Measurements from ENCODE around the gene ADAM12. TPM values are rescaled to one million over a fixed set of nuclear protein-coding genes. Genes with fewer than 3 reads are reported as not detected.

The ADAM12 gene
- total RNA-seq, 2 donors from 2014 or later, result 0.46 TPM; not detected in 1

DNA sequence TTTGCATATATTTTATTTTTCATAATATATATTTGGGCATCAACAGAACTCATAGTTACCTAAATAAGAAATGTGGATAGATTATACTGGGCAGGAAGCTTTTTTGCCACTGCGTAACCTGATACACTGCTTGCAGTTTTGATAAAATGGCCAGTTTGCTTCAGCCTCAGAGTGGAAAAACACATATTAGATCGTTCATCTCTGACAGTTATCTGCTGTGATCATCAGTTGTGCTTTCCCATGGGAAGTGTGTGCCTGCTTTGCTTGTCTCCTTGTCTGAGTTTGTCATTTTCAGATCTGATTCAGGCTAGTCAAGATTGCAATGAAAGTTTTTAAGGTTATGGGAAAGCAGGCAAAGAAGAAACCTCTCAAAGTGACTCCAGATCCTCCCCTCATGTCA is 54.0 kb downstream of the ADAM12 start:
- H3K27ac ChIP-seq (ENCODE audit: low read depth, low read length), result no peak overlapping the region
- Mint-ChIP-seq H3K4me3 (no peak overlapping the region), H3K27me3 (ENCODE audit: insufficient read depth) (no peaks in the 10 kb centered on the region), H3K9me3 (no peaks in the 10 kb centered on the region), H3K4me1 (no peaks in the 10 kb centered on the region), H3K27ac (no peak overlapping the region), H3K36me3 (ENCODE audit: low read depth) (no peaks in the 10 kb centered on the region)
- no peak for DNase-seq
- no peaks in the 10 kb centered on the region for H3K36me3 ChIP-seq (ENCODE audit: control insufficient read depth, insufficient read depth, low read length)
- no peaks in the 10 kb centered on the region for H3K9me3 ChIP-seq (ENCODE audit: control insufficient read depth, low read length)
- no peaks in the 10 kb centered on the region for H3K27me3 ChIP-seq (ENCODE audit: control insufficient read depth, insufficient read depth, low read length, poor library complexity, severe bottlenecking)
- H3K9ac ChIP-seq (ENCODE audit: extremely low read depth, low read length, poor library complexity, severe bottlenecking), result no peak overlapping the region
- 75 to 92% methylated on average over 2 of the region's 2 CpGs for WGBS, 2 experiments (ENCODE audit: insufficient coverage in 1 of 2, insufficient read length in 1 of 2)
- TF ChIP-seq, protein P1, sequence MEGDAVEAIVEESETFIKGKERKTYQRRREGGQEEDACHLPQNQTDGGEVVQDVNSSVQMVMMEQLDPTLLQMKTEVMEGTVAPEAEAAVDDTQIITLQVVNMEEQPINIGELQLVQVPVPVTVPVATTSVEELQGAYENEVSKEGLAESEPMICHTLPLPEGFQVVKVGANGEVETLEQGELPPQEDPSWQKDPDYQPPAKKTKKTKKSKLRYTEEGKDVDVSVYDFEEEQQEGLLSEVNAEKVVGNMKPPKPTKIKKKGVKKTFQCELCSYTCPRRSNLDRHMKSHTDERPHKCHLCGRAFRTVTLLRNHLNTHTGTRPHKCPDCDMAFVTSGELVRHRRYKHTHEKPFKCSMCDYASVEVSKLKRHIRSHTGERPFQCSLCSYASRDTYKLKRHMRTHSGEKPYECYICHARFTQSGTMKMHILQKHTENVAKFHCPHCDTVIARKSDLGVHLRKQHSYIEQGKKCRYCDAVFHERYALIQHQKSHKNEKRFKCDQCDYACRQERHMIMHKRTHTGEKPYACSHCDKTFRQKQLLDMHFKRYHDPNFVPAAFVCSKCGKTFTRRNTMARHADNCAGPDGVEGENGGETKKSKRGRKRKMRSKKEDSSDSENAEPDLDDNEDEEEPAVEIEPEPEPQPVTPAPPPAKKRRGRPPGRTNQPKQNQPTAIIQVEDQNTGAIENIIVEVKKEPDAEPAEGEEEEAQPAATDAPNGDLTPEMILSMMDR (conservative IDR thresholded peaks at IDR 0.05), result no peak
- H3K4me3 ChIP-seq (ENCODE audit: low read length), result no peak overlapping the region
- H3K4me1 ChIP-seq (ENCODE audit: control insufficient read depth, insufficient read depth, low read length), result no peaks in the 10 kb centered on the region

- DNase-seq, result no peak
- no peak overlapping the region for H3K4me3 ChIP-seq (ENCODE audit: low read length)
- H3K36me3 ChIP-seq (ENCODE audit: control insufficient read depth, insufficient read depth, low read length), result no peaks in the 10 kb centered on the region
- no peaks in the 10 kb centered on the region for H3K27me3 ChIP-seq (ENCODE audit: control insufficient read depth, insufficient read depth, low read length, poor library complexity, severe bottlenecking)
- no peak overlapping the region for H3K4me3 Mint-ChIP-seq
- H3K27ac Mint-ChIP-seq, result no peak overlapping the region
- H3K4me1 ChIP-seq (ENCODE audit: control insufficient read depth, insufficient read depth, low read length), result no peaks in the 10 kb centered on the region
- no peak overlapping the region for H3K9ac ChIP-seq (ENCODE audit: extremely low read depth, low read length, poor library complexity, severe bottlenecking)
- no peaks in the 10 kb centered on the region for H3K4me1 Mint-ChIP-seq
- H3K9me3 Mint-ChIP-seq, result no peaks in the 10 kb centered on the region
- no peaks in the 10 kb centered on the region for H3K36me3 Mint-ChIP-seq (ENCODE audit: low read depth)
- H3K27me3 Mint-ChIP-seq (ENCODE audit: insufficient read depth), result no peaks in the 10 kb centered on the region
- H3K27ac ChIP-seq (ENCODE audit: low read depth, low read length), result no peak overlapping the region
- H3K9me3 ChIP-seq (ENCODE audit: control insufficient read depth, low read length), result no peaks in the 10 kb centered on the region
- TF ChIP-seq, protein P1 (conservative IDR thresholded peaks at IDR 0.05), result no peak
- 91 to 93% methylated on average over 14 of the region's 14 CpGs for WGBS, 2 experiments (ENCODE audit: insufficient coverage in 1 of 2, insufficient read length in 1 of 2)
Measured at GRCh38 chr10:126332576-126332975, 55.7 kb downstream of the ADAM12 start.

DNA sequence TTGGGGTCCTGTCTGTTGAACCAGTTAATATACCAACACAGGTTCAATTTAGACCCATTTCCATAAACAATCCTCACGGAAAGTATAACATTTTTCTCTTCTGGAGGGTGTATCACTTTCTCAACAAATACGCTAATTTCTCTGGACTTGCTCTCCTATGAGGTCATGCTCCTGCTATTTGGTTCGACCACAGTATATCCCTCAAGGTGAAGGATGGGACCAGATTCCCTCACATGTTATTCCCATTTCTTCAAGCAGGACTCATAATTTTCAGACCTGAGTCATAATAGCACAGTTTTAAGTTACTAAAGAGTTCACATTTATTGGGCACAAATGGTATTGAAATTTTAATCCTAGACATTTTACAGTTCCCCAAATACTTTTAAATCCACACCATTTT is 57.2 kb downstream of the ADAM12 start:
- TF ChIP-seq, protein P1 (conservative IDR thresholded peaks at IDR 0.05), result no peak
- H3K9me3 ChIP-seq (ENCODE audit: control insufficient read depth, low read length), result no peaks in the 10 kb centered on the region
- Mint-ChIP-seq H3K4me1 (no peaks in the 10 kb centered on the region), H3K36me3 (ENCODE audit: low read depth) (no peaks in the 10 kb centered on the region), H3K27ac (no peak overlapping the region), H3K4me3 (no peak overlapping the region), H3K9me3 (no peaks in the 10 kb centered on the region), H3K27me3 (ENCODE audit: insufficient read depth) (no peaks in the 10 kb centered on the region)
- no peak overlapping the region for H3K27ac ChIP-seq (ENCODE audit: low read depth, low read length)
- H3K27me3 ChIP-seq (ENCODE audit: control insufficient read depth, insufficient read depth, low read length, poor library complexity, severe bottlenecking), result no peaks in the 10 kb centered on the region
- DNase-seq, result no peak
- no peak overlapping the region for H3K9ac ChIP-seq (ENCODE audit: extremely low read depth, low read length, poor library complexity, severe bottlenecking)
- no peak overlapping the region for H3K4me3 ChIP-seq (ENCODE audit: low read length)
- H3K4me1 ChIP-seq (ENCODE audit: control insufficient read depth, insufficient read depth, low read length), result no peaks in the 10 kb centered on the region
- 86 to 89% methylated on average over 2 to 3 of the region's 3 CpGs for WGBS, 2 experiments (ENCODE audit: insufficient coverage in 1 of 2, insufficient read length in 1 of 2)
- H3K36me3 ChIP-seq (ENCODE audit: control insufficient read depth, insufficient read depth, low read length), result no peaks in the 10 kb centered on the region

Data from endodermal cell (in vitro differentiated cells).